BE2C (cell line): Measurements from ENCODE around the gene EBF4.

Experiments used
- DNase-seq: peaks from one replicate; pipeline ENCODE4 v3.0.0-alpha.2; 2020
- H3K27me3 ChIP-seq: fragments of 250-450 bp; sonication (Bioruptor Pico); 2 replicates; pipeline ENCODE4 v1.5.1; 2020; ENCODE audit warnings: mild to moderate bottlenecking
- H3K36me3 ChIP-seq: fragments of 250-450 bp; sonication (Bioruptor Pico); 2 replicates; pipeline ENCODE4 v1.5.1; 2020; ENCODE audit warnings: mild to moderate bottlenecking
- H3K4me1 ChIP-seq: fragments of 250-450 bp; sonication (Bioruptor Pico); 2 replicates; pipeline ENCODE4 v1.5.1; 2020
- H3K4me3 ChIP-seq: 2 replicates; pipeline ENCODE4 v1.5.1; 2011; ENCODE audit warnings: low read depth, low read length
- H3K9me3 ChIP-seq: fragments of 250-450 bp; sonication (Bioruptor Pico); 2 replicates; pipeline ENCODE4 v1.5.1; 2020
- CTCF ChIP-seq: IDR thresholded peaks from 2 replicates; pipeline ENCODE4 v1.5.1; 2012; ENCODE audit warnings: mild to moderate bottlenecking, low read depth, low read length

Gene EBF4

GRCh38 chr20:2657241-2657640 is 35.3 kb upstream of the EBF4 start:
- no peak overlapping the region for H3K4me3 ChIP-seq
- H3K4me1 ChIP-seq: no peaks in the 10 kb centered on the region
- H3K9me3 ChIP-seq: no peaks in the 10 kb centered on the region
- TF ChIP-seq CTCF: no peak
- H3K36me3 ChIP-seq: peaks cover 58% of the 10 kb centered on the region
- DNase-seq: no peak
- no peaks in the 10 kb centered on the region for H3K27me3 ChIP-seq

- peaks cover 57% of the 10 kb centered on the region for H3K36me3 ChIP-seq
- H3K9me3 ChIP-seq: no peaks in the 10 kb centered on the region
- no peaks in the 10 kb centered on the region for H3K27me3 ChIP-seq
- no peaks in the 10 kb centered on the region for H3K4me1 ChIP-seq
- TF ChIP-seq CTCF: no peak
- no peak overlapping the region for H3K4me3 ChIP-seq
- no peak for DNase-seq
These were observed 34.9 kb upstream of the EBF4 start for GRCh38 chr20:2657674-2658073.

- no peak for DNase-seq
- no peak for TF ChIP-seq CTCF
- H3K4me3 ChIP-seq: no peak overlapping the region
- H3K9me3 ChIP-seq: no peaks in the 10 kb centered on the region
- H3K36me3 ChIP-seq: peaks cover 47% of the 10 kb centered on the region
- no peaks in the 10 kb centered on the region for H3K4me1 ChIP-seq
- no peaks in the 10 kb centered on the region for H3K27me3 ChIP-seq
These were observed 33.9 kb upstream of the EBF4 start for GRCh38 chr20:2658414-2659354.

- Histone ChIP-seq H3K4me3 (no peak overlapping the region), H3K4me1 (no peaks in the 10 kb centered on the region), H3K36me3 (peaks cover 38% of the 10 kb centered on the region), H3K27me3 (no peaks in the 10 kb centered on the region), H3K9me3 (no peaks in the 10 kb centered on the region)
- no peak for TF ChIP-seq CTCF
- DNase-seq: no peak
These were observed 33.0 kb upstream of the EBF4 start for GRCh38 chr20:2659547-2659946.

GRCh38 chr20:2663364-2663886 is 29.2 kb upstream of the EBF4 start:
- Histone ChIP-seq H3K27me3 (no peaks in the 10 kb centered on the region), H3K4me1 (no peaks in the 10 kb centered on the region), H3K36me3 (peaks cover 3% of the 10 kb centered on the region), H3K4me3 (peak overlapping the region; percentile 85), H3K9me3 (no peaks in the 10 kb centered on the region)
- no peak for TF ChIP-seq CTCF
- no peak for DNase-seq
